SK-N-SH (cell line): ENCODE measurements around the gene MNX1.

Source experiments
- CHD2 ChIP-seq: fragments of 150-350 bp; IDR thresholded peaks from 2 replicates; pipeline ENCODE4 v1.6.1; 2018; ENCODE audit warnings: low read length; ENCODE audit not compliant: partially characterized antibody
- RAD21 ChIP-seq: IDR thresholded peaks from 2 replicates; pipeline ENCODE4 v1.6.1; 2012; ENCODE audit warnings: mild to moderate bottlenecking, low read length
- TF ChIP-seq, protein P1 (sequence below): IDR thresholded peaks from 2 replicates; pipeline ENCODE4 v1.6.1; 2012; ENCODE audit warnings: mild to moderate bottlenecking, low read depth, low read length, moderate library complexity
- TF ChIP-seq, protein P2 (sequence below): fragments of 200-600 bp; sonication (generic); IDR thresholded peaks from 2 replicates; pipeline ENCODE4 v1.6.1; 2017; ENCODE audit warnings: antibody characterized with exemption, mild to moderate bottlenecking, moderate library complexity

DNA sequence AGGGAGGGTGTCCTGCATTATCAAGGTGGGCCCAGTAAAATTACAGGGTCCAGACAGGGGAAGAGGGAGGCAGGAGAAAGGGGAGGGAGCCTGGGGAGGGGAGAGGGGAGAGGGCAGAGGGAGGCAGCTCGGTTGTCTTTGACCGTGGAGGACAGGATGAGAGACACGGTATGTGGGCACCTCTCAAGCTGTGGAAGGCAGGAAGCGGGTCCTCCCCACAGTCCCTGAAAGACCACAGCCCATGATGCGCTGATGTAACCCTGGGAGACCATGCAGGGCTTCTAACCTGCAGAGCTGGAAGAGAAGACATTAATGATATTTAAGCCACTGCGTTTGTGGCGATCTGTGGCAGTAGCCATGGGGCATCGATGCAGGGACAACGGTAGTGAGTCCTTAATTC is 27.2 kb upstream of the MNX1 start:
- TF ChIP-seq, protein P1, sequence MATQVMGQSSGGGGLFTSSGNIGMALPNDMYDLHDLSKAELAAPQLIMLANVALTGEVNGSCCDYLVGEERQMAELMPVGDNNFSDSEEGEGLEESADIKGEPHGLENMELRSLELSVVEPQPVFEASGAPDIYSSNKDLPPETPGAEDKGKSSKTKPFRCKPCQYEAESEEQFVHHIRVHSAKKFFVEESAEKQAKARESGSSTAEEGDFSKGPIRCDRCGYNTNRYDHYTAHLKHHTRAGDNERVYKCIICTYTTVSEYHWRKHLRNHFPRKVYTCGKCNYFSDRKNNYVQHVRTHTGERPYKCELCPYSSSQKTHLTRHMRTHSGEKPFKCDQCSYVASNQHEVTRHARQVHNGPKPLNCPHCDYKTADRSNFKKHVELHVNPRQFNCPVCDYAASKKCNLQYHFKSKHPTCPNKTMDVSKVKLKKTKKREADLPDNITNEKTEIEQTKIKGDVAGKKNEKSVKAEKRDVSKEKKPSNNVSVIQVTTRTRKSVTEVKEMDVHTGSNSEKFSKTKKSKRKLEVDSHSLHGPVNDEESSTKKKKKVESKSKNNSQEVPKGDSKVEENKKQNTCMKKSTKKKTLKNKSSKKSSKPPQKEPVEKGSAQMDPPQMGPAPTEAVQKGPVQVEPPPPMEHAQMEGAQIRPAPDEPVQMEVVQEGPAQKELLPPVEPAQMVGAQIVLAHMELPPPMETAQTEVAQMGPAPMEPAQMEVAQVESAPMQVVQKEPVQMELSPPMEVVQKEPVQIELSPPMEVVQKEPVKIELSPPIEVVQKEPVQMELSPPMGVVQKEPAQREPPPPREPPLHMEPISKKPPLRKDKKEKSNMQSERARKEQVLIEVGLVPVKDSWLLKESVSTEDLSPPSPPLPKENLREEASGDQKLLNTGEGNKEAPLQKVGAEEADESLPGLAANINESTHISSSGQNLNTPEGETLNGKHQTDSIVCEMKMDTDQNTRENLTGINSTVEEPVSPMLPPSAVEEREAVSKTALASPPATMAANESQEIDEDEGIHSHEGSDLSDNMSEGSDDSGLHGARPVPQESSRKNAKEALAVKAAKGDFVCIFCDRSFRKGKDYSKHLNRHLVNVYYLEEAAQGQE = no peak
- TF ChIP-seq, protein P2, sequence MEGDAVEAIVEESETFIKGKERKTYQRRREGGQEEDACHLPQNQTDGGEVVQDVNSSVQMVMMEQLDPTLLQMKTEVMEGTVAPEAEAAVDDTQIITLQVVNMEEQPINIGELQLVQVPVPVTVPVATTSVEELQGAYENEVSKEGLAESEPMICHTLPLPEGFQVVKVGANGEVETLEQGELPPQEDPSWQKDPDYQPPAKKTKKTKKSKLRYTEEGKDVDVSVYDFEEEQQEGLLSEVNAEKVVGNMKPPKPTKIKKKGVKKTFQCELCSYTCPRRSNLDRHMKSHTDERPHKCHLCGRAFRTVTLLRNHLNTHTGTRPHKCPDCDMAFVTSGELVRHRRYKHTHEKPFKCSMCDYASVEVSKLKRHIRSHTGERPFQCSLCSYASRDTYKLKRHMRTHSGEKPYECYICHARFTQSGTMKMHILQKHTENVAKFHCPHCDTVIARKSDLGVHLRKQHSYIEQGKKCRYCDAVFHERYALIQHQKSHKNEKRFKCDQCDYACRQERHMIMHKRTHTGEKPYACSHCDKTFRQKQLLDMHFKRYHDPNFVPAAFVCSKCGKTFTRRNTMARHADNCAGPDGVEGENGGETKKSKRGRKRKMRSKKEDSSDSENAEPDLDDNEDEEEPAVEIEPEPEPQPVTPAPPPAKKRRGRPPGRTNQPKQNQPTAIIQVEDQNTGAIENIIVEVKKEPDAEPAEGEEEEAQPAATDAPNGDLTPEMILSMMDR = no peak
- TF ChIP-seq RAD21 (no peak), CHD2 (no peak)
